H9 (cell line): ENCODE measurements around the gene NKPD1. TPM values are rescaled to one million over a fixed set of nuclear protein-coding genes. Genes with fewer than 3 reads are reported as not detected.

Source experiments
- DNase-seq: peaks from one replicate; pipeline ENCODE4 v3.0.0-alpha.2; 2017
- H2AFZ ChIP-seq: one replicate; pipeline ENCODE4 v1.6.1; 2013; ENCODE audit warnings: mild to moderate bottlenecking, low read length, control low read depth, moderate library complexity
- H2AK5ac ChIP-seq: 2 replicates; pipeline ENCODE4 v1.6.1; 2013; ENCODE audit warnings: low read length, control low read depth, mixed read lengths; ENCODE audit not compliant: insufficient read length
- H2BK120ac ChIP-seq: one replicate; pipeline ENCODE4 v1.6.1; 2013; ENCODE audit warnings: low read depth, mild to moderate bottlenecking, low read length, control low read depth, inconsistent platforms; ENCODE audit not compliant: poor library complexity, severe bottlenecking
- H2BK12ac ChIP-seq: 2 replicates; pipeline ENCODE4 v1.6.1; 2013; ENCODE audit warnings: low read length, control low read depth, mixed read lengths, low read depth; ENCODE audit not compliant: insufficient read length
- H2BK15ac ChIP-seq: 2 replicates; pipeline ENCODE4 v1.6.1; 2013; ENCODE audit warnings: low read depth, low read length, control low read depth
- H2BK20ac ChIP-seq: one replicate; pipeline ENCODE4 v1.6.1; 2013; ENCODE audit warnings: low read depth, mild to moderate bottlenecking, low read length, control low read depth, inconsistent platforms; ENCODE audit not compliant: poor library complexity, severe bottlenecking
- H2BK5ac ChIP-seq: 2 replicates; pipeline ENCODE4 v1.6.1; 2013; ENCODE audit warnings: low read length, control low read depth, mixed read lengths; ENCODE audit not compliant: insufficient read length
- H3K14ac ChIP-seq: 2 replicates; pipeline ENCODE4 v1.6.1; 2013; ENCODE audit warnings: low read length, control low read depth; ENCODE audit not compliant: insufficient read depth
- H3K18ac ChIP-seq: 2 replicates; pipeline ENCODE4 v1.6.1; 2013; ENCODE audit warnings: low read depth, mild to moderate bottlenecking, mixed read lengths, low read length, control low read depth; ENCODE audit not compliant: insufficient read length
- H3K23ac ChIP-seq: 2 replicates; pipeline ENCODE4 v1.6.1; 2013; ENCODE audit warnings: low read length, control low read depth, mixed read lengths, low read depth; ENCODE audit not compliant: insufficient read length
- H3K23me2 ChIP-seq: 2 replicates; pipeline ENCODE4 v1.6.1; 2013; ENCODE audit warnings: low read depth, mild to moderate bottlenecking, mixed read lengths, low read length, control low read depth; ENCODE audit not compliant: insufficient read length, poor library complexity, severe bottlenecking
- H3K27ac ChIP-seq: 2 replicates; pipeline ENCODE4 v1.5.1; 2013; ENCODE audit warnings: low read length, control low read depth, mixed read lengths, low read depth; ENCODE audit not compliant: insufficient read length
- H3K27me3 ChIP-seq: 2 replicates; pipeline ENCODE4 v1.6.1; 2013; ENCODE audit warnings: low read length, control low read depth, inconsistent platforms; ENCODE audit not compliant: insufficient read depth
- H3K4ac ChIP-seq: 2 replicates; pipeline ENCODE4 v1.6.1; 2013; ENCODE audit warnings: low read depth, mild to moderate bottlenecking, control low read depth, inconsistent platforms, low read length, moderate library complexity
- H3K4me1 ChIP-seq: 2 replicates; pipeline ENCODE4 v1.6.1; 2013; ENCODE audit warnings: low read length, control low read depth, inconsistent platforms; ENCODE audit not compliant: insufficient read depth
- H3K4me2 ChIP-seq: 2 replicates; pipeline ENCODE4 v1.6.1; 2013; ENCODE audit warnings: low read length, control low read depth, mixed read lengths; ENCODE audit not compliant: insufficient read length, insufficient read depth
- H3K56ac ChIP-seq: 2 replicates; pipeline ENCODE4 v1.6.1; 2013; ENCODE audit warnings: low read depth, mild to moderate bottlenecking, mixed read lengths, low read length, control low read depth; ENCODE audit not compliant: insufficient read length
- H3K79me1 ChIP-seq: 2 replicates; pipeline ENCODE4 v1.6.1; 2013; ENCODE audit warnings: low read depth, mild to moderate bottlenecking, moderate library complexity, low read length, control low read depth, inconsistent platforms; ENCODE audit not compliant: insufficient read depth, poor library complexity, severe bottlenecking
- H3K79me2 ChIP-seq: 2 replicates; pipeline ENCODE4 v1.6.1; 2013; ENCODE audit warnings: low read length, control low read depth, inconsistent platforms; ENCODE audit not compliant: insufficient read depth
- H3K9ac ChIP-seq: 2 replicates; pipeline ENCODE4 v1.6.1; 2013; ENCODE audit warnings: low read length, control low read depth, mixed read lengths; ENCODE audit not compliant: insufficient read length; ENCODE audit errors: extremely low read depth
- H3K9me3 ChIP-seq: one replicate; pipeline ENCODE4 v1.6.1; 2013; ENCODE audit warnings: low read depth, low read length, inconsistent platforms; ENCODE audit not compliant: control insufficient read depth
- H3T11ph ChIP-seq: one replicate; pipeline ENCODE4 v1.6.1; 2013; ENCODE audit warnings: mild to moderate bottlenecking, low read length, control low read depth, inconsistent platforms
- H4K20me1 ChIP-seq: one replicate; pipeline ENCODE4 v1.6.1; 2013; ENCODE audit not compliant: control insufficient read depth, insufficient read length, insufficient read depth
- H4K5ac ChIP-seq: 2 replicates; pipeline ENCODE4 v1.6.1; 2013; ENCODE audit warnings: low read depth, mild to moderate bottlenecking, mixed read lengths, low read length, control low read depth; ENCODE audit not compliant: insufficient read length
- H4K8ac ChIP-seq: replicated peaks from 2 replicates; pipeline ENCODE4 v1.6.1; 2013; ENCODE audit warnings: low read length, control low read depth, mixed read lengths, low read depth; ENCODE audit not compliant: insufficient read length
- H4K91ac ChIP-seq: 2 replicates; pipeline ENCODE4 v1.6.1; 2013; ENCODE audit warnings: low read depth, mild to moderate bottlenecking, moderate library complexity, mixed read lengths, low read length, control low read depth; ENCODE audit not compliant: insufficient read length
- H3K27ac Mint-ChIP-seq, 3 experiments: 2 replicates in 2 of 3; 3 replicates in 1 of 3; pipeline ENCODE4 v1.8.0; 2020 to 2021; ENCODE audit warnings: mixed read lengths in 3 of 3, mild to moderate bottlenecking in 1 of 3, moderate library complexity in 1 of 3
- H3K27me3 Mint-ChIP-seq: 2 replicates; pipeline ENCODE4 v1.8.0; 2021; ENCODE audit warnings: low read depth, mild to moderate bottlenecking, moderate library complexity, mixed read lengths
- H3K36me3 Mint-ChIP-seq, 3 experiments: 2 replicates in 2 of 3; 3 replicates in 1 of 3; pipeline ENCODE4 v1.8.0; 2020 to 2021; ENCODE audit warnings: low read depth in 3 of 3, mixed read lengths in 3 of 3; ENCODE audit not compliant: insufficient read depth in 1 of 3
- H3K4me1 Mint-ChIP-seq, 2 experiments: 2 replicates each; pipeline ENCODE4 v1.8.0; 2020; ENCODE audit warnings: mixed read lengths in 2 of 2
- H3K4me3 Mint-ChIP-seq, 2 experiments: 2 replicates in 1 of 2; 3 replicates in 1 of 2; pipeline ENCODE4 v1.8.0; 2020 to 2021; ENCODE audit warnings: mild to moderate bottlenecking in 2 of 2, mixed read lengths in 2 of 2, moderate library complexity in 1 of 2
- H3K9me3 Mint-ChIP-seq, 2 experiments: 2 replicates in 1 of 2; 3 replicates in 1 of 2; pipeline ENCODE4 v1.8.0; 2020; ENCODE audit warnings: mild to moderate bottlenecking in 2 of 2, mixed read lengths in 2 of 2, moderate library complexity in 1 of 2
- CTCF ChIP-seq: fragments of 200-600 bp; sonication (generic); conservative IDR thresholded peaks from 3 replicates; pipeline ENCODE4 v1.8.0; 2021; ENCODE audit warnings: antibody characterized with exemption, mild to moderate bottlenecking
- WGBS: extraction: QIAGEN DNeasy Blood & Tissue Kit; methylation state at CpG from one replicate; pipeline ENCODE4 v1.1.7; 2013; ENCODE audit warnings: missing lambda C conversion rate, low lambda C conversion rate, mixed read lengths; ENCODE audit not compliant: insufficient read length; ENCODE audit errors: extremely low coverage; 5-methylcytosine and 5-hydroxymethylcytosine counted together
- total RNA-seq: library from RNA; stranded (reverse); gene quantifications from 2 replicates; pipeline ENCODE4 v1.2.1, GENCODE V29; 2021

The NKPD1 gene
- total RNA-seq, 1 experiment from 2014 or later = 0.17 TPM

- H3K27ac Mint-ChIP-seq = no peak overlapping the region
- peak overlapping the region; percentile 27 for H3K4me2 ChIP-seq
These were observed 6.5 kb downstream of the NKPD1 start for GRCh38 chr19:45154064-45154827.

More at GRCh38 chr19:45154064-45154827, 6.5 kb downstream of the NKPD1 start:
- Mint-ChIP-seq H3K4me3 (peak overlapping the region; percentile 52 to 76), H3K4me1 (peaks cover 13 to 30% of the 10 kb centered on the region in 2 experiments), H3K36me3 (0 out of 7 replicates have a peak, but pooled peaks cover 0 to 2% (median 0%) of the 10 kb centered on the region in 3 experiments), H3K27me3 (peaks cover 77% of the 10 kb centered on the region), H3K9me3 (no peaks in the 10 kb centered on the region; a peak in 1 of 5 replicates)
- Histone ChIP-seq H2BK12ac (no peak overlapping the region), H4K20me1 (no peaks in the 10 kb centered on the region), H2BK120ac (no peak overlapping the region), H2BK5ac (no peak overlapping the region), H3T11ph (no peak overlapping the region), H3K23me2 (no peaks in the 10 kb centered on the region), H3K14ac (no peak overlapping the region), H4K5ac (no peak overlapping the region), H3K79me1 (no peaks in the 10 kb centered on the region), H2BK15ac (no peak overlapping the region), H3K27ac (no peak overlapping the region), H2AK5ac (no peak overlapping the region), H3K9ac (no peak overlapping the region), H3K56ac (no peak overlapping the region), H3K18ac (no peak overlapping the region), H3K27me3 (peaks cover 7% of the 10 kb centered on the region; the same call in 1 of the 2 replicates), H3K4ac (no peak overlapping the region), H2BK20ac (no peak overlapping the region), H2AFZ (no peak overlapping the region), H4K91ac (no peak overlapping the region), H3K9me3 (no peaks in the 10 kb centered on the region), H4K8ac (no peak overlapping the region), H3K4me1 (no peaks in the 10 kb centered on the region), H3K23ac (no peak overlapping the region), H3K79me2 (no peaks in the 10 kb centered on the region)
- WGBS = no CpG with 5 or more reads among the region's 19 CpGs
- DNase-seq = no peak
- TF ChIP-seq CTCF = 0 out of 3 replicates have a peak, but pooled peaks have one; percentile 11
